Subcutaneous abdominal adipose tissue (tissue), 5 donors: ENCODE data around the gene ATP6V1D.
"Not testable (repeated sequence)": the region's sequence is repeated elsewhere in the genome, so short reads cannot be mapped to it uniquely, and the experiment has no call there.

Source experiments
- H3K27ac ChIP-seq: one replicate; pipeline ENCODE4 v1.7.0; 2013; ENCODE audit warnings: low read depth, mild to moderate bottlenecking, inconsistent platforms, low read length, moderate library complexity
- H3K27me3 ChIP-seq, 5 donors: one replicate each; pipeline ENCODE4 v1.7.0; 2013; ENCODE audit warnings: low read length in 5 of 5, inconsistent platforms in 1 of 5; ENCODE audit not compliant: control insufficient read depth in 5 of 5, insufficient read depth in 4 of 5
- H3K36me3 ChIP-seq, 5 donors: one replicate each; pipeline ENCODE4 v1.7.0; 2013; ENCODE audit warnings: low read length in 5 of 5; ENCODE audit not compliant: control insufficient read depth in 5 of 5, insufficient read depth in 5 of 5
- H3K4me1 ChIP-seq, 5 donors: one replicate each; pipeline ENCODE4 v1.7.0; 2013; ENCODE audit warnings: low read length in 5 of 5, mild to moderate bottlenecking in 3 of 5, moderate library complexity in 1 of 5; ENCODE audit not compliant: control insufficient read depth in 5 of 5, insufficient read depth in 5 of 5
- H3K4me3 ChIP-seq, 5 donors: one replicate each; pipeline ENCODE4 v1.7.0; 2013; ENCODE audit warnings: low read length in 5 of 5, low read depth in 1 of 5
- H3K9ac ChIP-seq, 5 donors: one replicate each; pipeline ENCODE4 v1.7.0; 2013; ENCODE audit warnings: low read length in 5 of 5, mild to moderate bottlenecking in 4 of 5, moderate library complexity in 3 of 5
- H3K9me3 ChIP-seq, 5 donors: one replicate each; pipeline ENCODE4 v1.7.0; 2013; ENCODE audit warnings: low read length in 5 of 5; ENCODE audit not compliant: control insufficient read depth in 5 of 5
- donor health status: healthy.
- donor health status: healthy.
- donor health status: healthy.
- donor health status: healthy.
- donor health status: healthy.

Gene ATP6V1D

GRCh38 chr14:67343601-67344230, 15.9 kb downstream of the ATP6V1D start:
- peaks cover 35 to 76% (median 67%) of the 10 kb centered on the region in 5 donors for H3K36me3 ChIP-seq
- H3K9me3 ChIP-seq: no peaks in the 10 kb centered on the region
- H3K4me1 ChIP-seq: no peaks in the 10 kb centered on the region
- H3K4me3 ChIP-seq: no peak overlapping the region
- H3K27ac ChIP-seq: no peak overlapping the region
- H3K9ac ChIP-seq: no peak overlapping the region
- no peaks in the 10 kb centered on the region for H3K27me3 ChIP-seq

- H3K27ac ChIP-seq, H3K4me3 ChIP-seq, H3K9me3 ChIP-seq, H3K27me3 ChIP-seq, H3K4me1 ChIP-seq, H3K9ac ChIP-seq: not testable (repeated sequence)
- peaks cover 52 to 77% (median 69%) of the 10 kb centered on the region in 5 donors for H3K36me3 ChIP-seq
Measured at GRCh38 chr14:67341231-67341630, 18.4 kb downstream of the ATP6V1D start.

GRCh38 chr14:67335781-67336180, 23.8 kb downstream of the ATP6V1D start:
- no peak overlapping the region for H3K27ac ChIP-seq
- no peaks in the 10 kb centered on the region for H3K9me3 ChIP-seq
- peaks cover 60 to 91% (median 81%) of the 10 kb centered on the region in 5 donors for H3K36me3 ChIP-seq
- H3K4me3 ChIP-seq: no peak overlapping the region
- H3K4me1 ChIP-seq: no peaks in the 10 kb centered on the region
- no peak overlapping the region for H3K9ac ChIP-seq
- H3K27me3 ChIP-seq: no peaks in the 10 kb centered on the region

- Histone ChIP-seq H3K36me3 (peaks cover 38 to 62% (median 58%) of the 10 kb centered on the region in 5 donors), H3K27me3 (no peaks in the 10 kb centered on the region), H3K4me3 (no peak overlapping the region), H3K9me3 (no peaks in the 10 kb centered on the region), H3K27ac (no peak overlapping the region), H3K9ac (no peak overlapping the region), H3K4me1 (no peaks in the 10 kb centered on the region)
Measured at GRCh38 chr14:67332468-67332867, 27.1 kb downstream of the ATP6V1D start.

- Histone ChIP-seq H3K9me3 (no peaks in the 10 kb centered on the region), H3K4me1 (no peaks in the 10 kb centered on the region), H3K4me3 (no peak overlapping the region), H3K9ac (no peak overlapping the region), H3K27me3 (no peaks in the 10 kb centered on the region), H3K27ac (no peak overlapping the region), H3K36me3 (peaks cover 32 to 53% (median 52%) of the 10 kb centered on the region in 5 donors)
Measured at GRCh38 chr14:67331368-67332125, 28.1 kb downstream of the ATP6V1D start.

- H3K27ac ChIP-seq, H3K27me3 ChIP-seq, H3K9me3 ChIP-seq, H3K9ac ChIP-seq, H3K4me3 ChIP-seq, H3K4me1 ChIP-seq: not testable (repeated sequence)
- H3K36me3 ChIP-seq: peaks cover 21 to 44% (median 41%) of the 10 kb centered on the region in 5 donors
Measured at GRCh38 chr14:67329666-67330065, 29.9 kb downstream of the ATP6V1D start.

GRCh38 chr14:67319142-67319541, 40.5 kb downstream of the ATP6V1D start:
- Histone ChIP-seq H3K9me3 (no peaks in the 10 kb centered on the region), H3K4me3 (no peak overlapping the region), H3K36me3 (peaks cover 19 to 52% (median 45%) of the 10 kb centered on the region in 5 donors), H3K27ac (no peak overlapping the region), H3K27me3 (no peaks in the 10 kb centered on the region), H3K9ac (no peak overlapping the region), H3K4me1 (no peaks in the 10 kb centered on the region)

GRCh38 chr14:67317822-67318221, 41.8 kb downstream of the ATP6V1D start:
- peaks cover 19 to 52% (median 46%) of the 10 kb centered on the region in 5 donors for H3K36me3 ChIP-seq
- no peak overlapping the region for H3K4me3 ChIP-seq
- no peak overlapping the region for H3K27ac ChIP-seq
- H3K4me1 ChIP-seq: no peaks in the 10 kb centered on the region
- no peaks in the 10 kb centered on the region for H3K9me3 ChIP-seq
- no peak overlapping the region for H3K9ac ChIP-seq
- no peaks in the 10 kb centered on the region for H3K27me3 ChIP-seq

- Histone ChIP-seq H3K4me1 (no peaks in the 10 kb centered on the region), H3K27ac (no peak overlapping the region), H3K9ac (no peak overlapping the region), H3K36me3 (peaks cover 11 to 39% (median 35%) of the 10 kb centered on the region in 5 donors), H3K9me3 (no peaks in the 10 kb centered on the region), H3K27me3 (no peaks in the 10 kb centered on the region), H3K4me3 (no peak overlapping the region)
Measured at GRCh38 chr14:67313153-67313552, 46.5 kb downstream of the ATP6V1D start.

GRCh38 chr14:67311868-67312267, 47.7 kb downstream of the ATP6V1D start:
- no peak overlapping the region for H3K9ac ChIP-seq
- no peaks in the 10 kb centered on the region for H3K27me3 ChIP-seq
- H3K9me3 ChIP-seq: no peaks in the 10 kb centered on the region
- no peaks in the 10 kb centered on the region for H3K4me1 ChIP-seq
- peaks cover 11 to 32% (median 25%) of the 10 kb centered on the region in 5 donors for H3K36me3 ChIP-seq
- no peak overlapping the region for H3K27ac ChIP-seq
- no peak overlapping the region for H3K4me3 ChIP-seq
